Lower leg skin (tissue), 3 donors: Measurements from ENCODE around the gene VPS52.

Experiments used
- POLR2A ChIP-seq, 2 donors: fragments of 450-650 bp; IDR thresholded peaks; one replicate each; pipeline ENCODE4 v1.6.1; 2016 to 2017; ENCODE audit warnings: antibody characterized with exemption in 2 of 2, mild to moderate bottlenecking in 1 of 2, moderate library complexity in 1 of 2
- TF ChIP-seq, protein P1 (sequence below), 3 donors: fragments of 450-650 bp; IDR thresholded peaks; one replicate each; pipeline ENCODE4 v1.5.1; 2016; ENCODE audit warnings: antibody characterized with exemption in 3 of 3, mild to moderate bottlenecking in 3 of 3, moderate library complexity in 2 of 3

DNA sequence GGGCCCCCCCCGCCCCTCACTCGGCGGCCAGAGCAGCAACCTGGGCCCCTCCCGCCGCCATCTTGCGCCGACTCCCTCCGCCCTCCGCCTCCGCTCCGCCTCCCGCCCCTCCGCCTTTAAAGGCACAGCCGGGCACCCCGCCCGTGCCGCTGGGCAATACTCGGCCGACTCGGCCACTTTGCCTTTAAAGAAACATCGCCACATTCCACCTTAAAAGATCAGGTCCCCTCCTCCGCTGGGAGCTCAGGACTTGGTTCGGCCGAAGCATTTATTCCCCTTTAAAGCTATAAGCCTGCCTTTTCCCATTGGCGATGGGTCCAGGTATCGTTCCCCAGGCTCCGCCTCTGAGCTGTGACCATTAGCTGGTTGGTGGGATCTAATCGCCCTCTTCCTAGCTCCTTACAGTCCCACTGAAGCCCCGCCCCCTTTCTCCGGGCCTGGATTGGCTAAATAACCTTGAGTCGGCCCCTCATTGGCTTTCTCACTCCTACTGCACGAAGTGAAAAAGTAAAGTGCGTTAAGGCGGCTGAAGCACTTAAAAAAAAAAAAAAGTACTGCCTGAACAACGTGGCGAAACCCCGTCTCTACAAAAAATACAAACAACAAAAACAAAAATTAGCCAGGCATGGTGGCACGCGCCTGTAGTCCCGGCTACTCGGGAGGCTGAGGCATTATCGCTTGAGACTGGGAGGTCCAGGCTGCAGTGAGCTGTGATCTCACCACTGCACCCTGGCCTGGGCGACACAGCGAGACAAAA, 46.2 kb upstream of the VPS52 start, which contains the start of gene ZBTB22:
- TF ChIP-seq, protein P1, sequence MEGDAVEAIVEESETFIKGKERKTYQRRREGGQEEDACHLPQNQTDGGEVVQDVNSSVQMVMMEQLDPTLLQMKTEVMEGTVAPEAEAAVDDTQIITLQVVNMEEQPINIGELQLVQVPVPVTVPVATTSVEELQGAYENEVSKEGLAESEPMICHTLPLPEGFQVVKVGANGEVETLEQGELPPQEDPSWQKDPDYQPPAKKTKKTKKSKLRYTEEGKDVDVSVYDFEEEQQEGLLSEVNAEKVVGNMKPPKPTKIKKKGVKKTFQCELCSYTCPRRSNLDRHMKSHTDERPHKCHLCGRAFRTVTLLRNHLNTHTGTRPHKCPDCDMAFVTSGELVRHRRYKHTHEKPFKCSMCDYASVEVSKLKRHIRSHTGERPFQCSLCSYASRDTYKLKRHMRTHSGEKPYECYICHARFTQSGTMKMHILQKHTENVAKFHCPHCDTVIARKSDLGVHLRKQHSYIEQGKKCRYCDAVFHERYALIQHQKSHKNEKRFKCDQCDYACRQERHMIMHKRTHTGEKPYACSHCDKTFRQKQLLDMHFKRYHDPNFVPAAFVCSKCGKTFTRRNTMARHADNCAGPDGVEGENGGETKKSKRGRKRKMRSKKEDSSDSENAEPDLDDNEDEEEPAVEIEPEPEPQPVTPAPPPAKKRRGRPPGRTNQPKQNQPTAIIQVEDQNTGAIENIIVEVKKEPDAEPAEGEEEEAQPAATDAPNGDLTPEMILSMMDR (IDR thresholded peaks at IDR 0.05), result no peak
- TF ChIP-seq POLR2A (IDR thresholded peaks at IDR 0.05), result no peak
